Subcutaneous adipose tissue (tissue), 4 donors: ENCODE results near the gene NEK1. TPM values are rescaled to one million over a fixed set of nuclear protein-coding genes. Genes with fewer than 3 reads are reported as not detected.

Experiments used
- CTCF ChIP-seq: fragments of 450-650 bp; IDR thresholded peaks from one replicate; pipeline ENCODE4 v1.5.1; 2016; ENCODE audit warnings: low read depth, mild to moderate bottlenecking, control low read depth, antibody characterized with exemption, moderate library complexity
- total RNA-seq, 4 donors: library from RNA; depleted of rRNA; stranded (reverse); fragments of >200 nt; gene quantifications; one replicate each; pipeline ENCODE4 v1.1.0, GENCODE V29; 2016

The NEK1 gene
- total RNA-seq, 4 donors from 2014 or later: 10.7 to 15.9 (median 14.0) TPM

- no peak for TF ChIP-seq CTCF
These were observed 174.3 kb downstream of the NEK1 start for GRCh38 chr4:169438057-169438480.

GRCh38 chr4:169437299-169438047 lies 174.9 kb downstream of the NEK1 start:
- no peak for TF ChIP-seq CTCF

GRCh38 chr4:169436734-169437133 lies 175.6 kb downstream of the NEK1 start:
- no peak for TF ChIP-seq CTCF

GRCh38 chr4:169428376-169428775 lies 184.0 kb downstream of the NEK1 start:
- TF ChIP-seq CTCF: no peak

- no peak for TF ChIP-seq CTCF
These were observed 192.1 kb downstream of the NEK1 start for GRCh38 chr4:169420291-169420690.

- TF ChIP-seq CTCF: no peak
These were observed 193.5 kb downstream of the NEK1 start for GRCh38 chr4:169418846-169419245.

GRCh38 chr4:169417629-169418282 lies 194.6 kb downstream of the NEK1 start:
- no peak for TF ChIP-seq CTCF
